ENCODE results near the gene GET3. TPM values are rescaled to one million over a fixed set of nuclear protein-coding genes. Genes with fewer than 3 reads are reported as not detected.

GET3 gene
- total RNA-seq, 1 donor from 2014 or later = 49.3 TPM

GRCh38 chr19:12792051-12792852, 55.0 kb downstream of the GET3 start:
- peak; percentile 88 for DNase-seq
- H3K4me1 Mint-ChIP-seq (ENCODE audit: low read depth, unreplicated experiment) = peaks cover 28% of the 10 kb centered on the region

GRCh38 chr19:12792853-12793289, 55.6 kb downstream of the GET3 start:
- Mint-ChIP-seq H3K27me3 (ENCODE audit: unreplicated experiment) (peaks cover 11% of the 10 kb centered on the region), H3K4me1 (ENCODE audit: low read depth, unreplicated experiment) (peaks cover 28% of the 10 kb centered on the region), H3K4me3 (ENCODE audit: unreplicated experiment) (peak overlapping the region; percentile 91), H3K36me3 (ENCODE audit: unreplicated experiment) (no peaks in the 10 kb centered on the region), H3K9me3 (ENCODE audit: unreplicated experiment) (peaks cover 16% of the 10 kb centered on the region), H3K27ac (ENCODE audit: unreplicated experiment) (peak overlapping the region; percentile 95)
- no peak for TF ChIP-seq CTCF (IDR thresholded peaks at IDR 0.05; ENCODE audit: partially characterized antibody, unreplicated experiment)
- no peak for DNase-seq

More at GRCh38 chr19:12792051-12792852, 55.0 kb downstream of the GET3 start:
- peaks cover 16% of the 10 kb centered on the region for H3K9me3 Mint-ChIP-seq (ENCODE audit: unreplicated experiment)
- TF ChIP-seq CTCF (IDR thresholded peaks at IDR 0.05; ENCODE audit: partially characterized antibody, unreplicated experiment) = no peak
- H3K36me3 Mint-ChIP-seq (ENCODE audit: unreplicated experiment) = no peaks in the 10 kb centered on the region
- H3K27ac Mint-ChIP-seq (ENCODE audit: unreplicated experiment) = peak overlapping the region; percentile 95
- H3K4me3 Mint-ChIP-seq (ENCODE audit: unreplicated experiment) = peak overlapping the region; percentile 91
- peaks cover 11% of the 10 kb centered on the region for H3K27me3 Mint-ChIP-seq (ENCODE audit: unreplicated experiment)

GRCh38 chr19:12793290-12794195, 56.2 kb downstream of the GET3 start:
- DNase-seq = peak; percentile 89
- Mint-ChIP-seq H3K9me3 (ENCODE audit: unreplicated experiment) (peaks cover 16% of the 10 kb centered on the region), H3K27ac (ENCODE audit: unreplicated experiment) (peak overlapping the region; percentile 95), H3K4me1 (ENCODE audit: low read depth, unreplicated experiment) (peaks cover 23% of the 10 kb centered on the region), H3K27me3 (ENCODE audit: unreplicated experiment) (peaks cover 11% of the 10 kb centered on the region), H3K36me3 (ENCODE audit: unreplicated experiment) (no peaks in the 10 kb centered on the region), H3K4me3 (ENCODE audit: unreplicated experiment) (peak overlapping the region; percentile 91)
- no peak for TF ChIP-seq CTCF (IDR thresholded peaks at IDR 0.05; ENCODE audit: partially characterized antibody, unreplicated experiment)

GRCh38 chr19:12794196-12794941, 57.1 kb downstream of the GET3 start:
- H3K4me3 Mint-ChIP-seq (ENCODE audit: unreplicated experiment) = peak overlapping the region; percentile 76
- DNase-seq = no peak
- peaks cover 9% of the 10 kb centered on the region for H3K27me3 Mint-ChIP-seq (ENCODE audit: unreplicated experiment)
- H3K27ac Mint-ChIP-seq (ENCODE audit: unreplicated experiment) = peak overlapping the region; percentile 38
- H3K9me3 Mint-ChIP-seq (ENCODE audit: unreplicated experiment) = peaks cover 18% of the 10 kb centered on the region
- H3K36me3 Mint-ChIP-seq (ENCODE audit: unreplicated experiment) = no peaks in the 10 kb centered on the region
- peaks cover 20% of the 10 kb centered on the region for H3K4me1 Mint-ChIP-seq (ENCODE audit: low read depth, unreplicated experiment)
- no peak for TF ChIP-seq CTCF (IDR thresholded peaks at IDR 0.05; ENCODE audit: partially characterized antibody, unreplicated experiment)
